Ascending aorta (tissue), 2 donors: ENCODE measurements around the gene USP40. TPM values are rescaled to one million over a fixed set of nuclear protein-coding genes. Genes with fewer than 3 reads are reported as not detected.

Experiments
- DNase-seq, 2 donors: peaks; one replicate each; pipeline ENCODE4 v3.0.0-alpha.2; 2019; ENCODE audit warnings: low spot score in 2 of 2
- H3K27ac ChIP-seq, 2 donors: fragments of 200-600 bp; sonication (generic); one replicate each; pipeline ENCODE4 v1.5.1; 2016 to 2017; ENCODE audit warnings: mild to moderate bottlenecking in 1 of 2
- H3K27me3 ChIP-seq: fragments of 200-600 bp; sonication (generic); one replicate; pipeline ENCODE4 v1.5.1; 2017
- H3K36me3 ChIP-seq, 2 donors: fragments of 200-600 bp; sonication (generic); one replicate each; pipeline ENCODE4 v1.5.1; 2016
- H3K4me1 ChIP-seq, 2 donors: fragments of 200-600 bp; sonication (generic); one replicate each; pipeline ENCODE4 v1.5.1; 2016 to 2017; ENCODE audit warnings: mild to moderate bottlenecking in 1 of 2
- H3K4me3 ChIP-seq, 2 donors: fragments of 200-600 bp; sonication (generic); one replicate each; pipeline ENCODE4 v1.5.1; 2016 to 2017; ENCODE audit warnings: mild to moderate bottlenecking in 1 of 2
- H3K9me3 ChIP-seq, 2 donors: fragments of 200-600 bp; sonication (generic); one replicate each; pipeline ENCODE4 v1.5.1; 2016
- CTCF ChIP-seq, 3 experiments: fragments of 200-600 bp in 2 of 3; fragments of 450-650 bp in 1 of 3; sonication (generic) in 2 of 3; IDR thresholded peaks; one replicate each; pipeline ENCODE4 v1.5.1; 2016 to 2019; ENCODE audit warnings: antibody characterized with exemption in 3 of 3, mild to moderate bottlenecking in 1 of 3, moderate library complexity in 1 of 3
- intact Hi-C: fragments of 100-400 bp; cut with DNase I; formaldehyde crosslinking; loops from one replicate; pipeline ENCODE4 v1.15.1; 2023
- total RNA-seq: library from RNA; depleted of rRNA; stranded (reverse); fragments of >200 nt; gene quantifications from one replicate; pipeline ENCODE4 v1.1.0, GENCODE V29; 2016

The USP40 gene
- total RNA-seq, 1 donor from 2014 or later = 42.7 TPM

- Histone ChIP-seq H3K4me3 (no peak overlapping the region), H3K4me1 (peaks cover 5 to 41% of the 10 kb centered on the region in 2 donors), H3K27me3 (no peaks in the 10 kb centered on the region), H3K36me3 (peaks cover 28 to 43% of the 10 kb centered on the region in 2 donors), H3K9me3 (no peaks in the 10 kb centered on the region), H3K27ac (peak overlapping the region; percentile 17 to 45)
- intact Hi-C loops = loop anchor here (10.0 kb wide), 1 partner anchor 67 kb away; no protein-coding TSS in a partner anchor
- TF ChIP-seq CTCF (IDR thresholded peaks at IDR 0.05) = no peak
- no peak for DNase-seq
Observed at GRCh38 chr2:233481368-233482142, 85.0 kb downstream of the USP40 start.

- DNase-seq = peak in 1 of 2 donors; percentile 64
Observed at GRCh38 chr2:233480490-233481202, 85.9 kb downstream of the USP40 start.

GRCh38 chr2:233479616-233480489 lies 86.7 kb downstream of the USP40 start:
- no peaks in the 10 kb centered on the region for H3K9me3 ChIP-seq
- peaks cover 31 to 52% of the 10 kb centered on the region in 2 donors for H3K36me3 ChIP-seq
- peaks cover 0 to 27% of the 10 kb centered on the region in 2 donors for H3K4me1 ChIP-seq
- H3K27me3 ChIP-seq = no peaks in the 10 kb centered on the region
- DNase-seq = no peak
- TF ChIP-seq CTCF (IDR thresholded peaks at IDR 0.05) = no peak
- H3K27ac ChIP-seq = peak overlapping the region in 1 of 2 donors; percentile 46
- H3K4me3 ChIP-seq = no peak overlapping the region
- intact Hi-C loops = loop anchor here (10.0 kb wide), 1 partner anchor 65 kb away; no protein-coding TSS in a partner anchor

More at GRCh38 chr2:233480490-233481202, 85.9 kb downstream of the USP40 start:
- intact Hi-C loops = loop anchor here (10.0 kb wide), 1 partner anchor 66 kb away; no protein-coding TSS in a partner anchor
- Histone ChIP-seq H3K27ac (peak overlapping the region in 1 of 2 donors; percentile 46), H3K27me3 (no peaks in the 10 kb centered on the region), H3K4me1 (peaks cover 0 to 32% of the 10 kb centered on the region in 2 donors), H3K9me3 (no peaks in the 10 kb centered on the region), H3K4me3 (no peak overlapping the region), H3K36me3 (peaks cover 31 to 52% of the 10 kb centered on the region in 2 donors)
- TF ChIP-seq CTCF (IDR thresholded peaks at IDR 0.05) = no peak

GRCh38 chr2:233477548-233478433 lies 88.8 kb downstream of the USP40 start:
- no peak for TF ChIP-seq CTCF (IDR thresholded peaks at IDR 0.05)
- Histone ChIP-seq H3K4me1 (peaks cover 0 to 27% of the 10 kb centered on the region in 2 donors), H3K27ac (no peak overlapping the region), H3K27me3 (no peaks in the 10 kb centered on the region), H3K9me3 (no peaks in the 10 kb centered on the region), H3K4me3 (no peak overlapping the region), H3K36me3 (peaks cover 31 to 43% of the 10 kb centered on the region in 2 donors)
- intact Hi-C loops = no loop called here
- DNase-seq = no peak
